ENCODE measurements around the gene PAQR8.

GRCh38 chr6:52345311-52345710 lies 16.6 kb upstream of the PAQR8 start:
- TF ChIP-seq CTCF (conservative IDR thresholded peaks at IDR 0.05 in 1 of 2, IDR thresholded peaks at IDR 0.05 in 1 of 2; ENCODE audit: low read depth in 1 of 2, low read length in 2 of 2) (no peak), EZH2 (IDR thresholded peaks at IDR 0.05; ENCODE audit: low read length, missing control alignments) (no peak)
